ENCODE measurements around the gene EEF1AKMT3.

GRCh38 chr12:57755194-57755453 lies 17.3 kb upstream of the EEF1AKMT3 start:
- TF ChIP-seq CTCF (IDR thresholded peaks at IDR 0.05; ENCODE audit: low read length), result no peak
- TF ChIP-seq EZH2 (optimal IDR thresholded peaks at IDR 0.05; ENCODE audit: low read depth, low read length), result no peak
- TF ChIP-seq EZH2phosphoT487 (IDR thresholded peaks at IDR 0.05; ENCODE audit: low read length), result no peak

All from MM.1S (cell line).